Mammary epithelial cell (primary cell): ENCODE measurements around the gene APC2.

Experiments used
- CTCF ChIP-seq, 2 donors: IDR thresholded peaks in 1 of 2; conservative IDR thresholded peaks in 1 of 2; 2 replicates each; pipeline ENCODE4 v1.5.1; 2011 to 2012; ENCODE audit warnings: inconsistent platforms in 2 of 2, low read length in 2 of 2, mild to moderate bottlenecking in 2 of 2, control low read depth in 1 of 2, low read depth in 1 of 2; ENCODE audit not compliant: insufficient read depth in 1 of 2; ENCODE audit errors: extremely low read depth in 1 of 2
- EZH2 ChIP-seq: IDR thresholded peaks from 2 replicates; pipeline ENCODE4 v1.6.1; 2012; ENCODE audit warnings: low read length, inconsistent platforms, borderline replicate concordance

- no peak for TF ChIP-seq CTCF (conservative IDR thresholded peaks at IDR 0.05 in 1 of 2, IDR thresholded peaks at IDR 0.05 in 1 of 2; ENCODE audit: extremely low read depth in 1 of 2, insufficient read depth in 1 of 2, low read depth in 1 of 2, low read length in 2 of 2)
- TF ChIP-seq EZH2 = no peak
Measured at GRCh38 chr19:1478934-1479707, 29.2 kb downstream of the APC2 start, which contains the start of gene C19orf25.
